HG03558 (cell line): Measurements from ENCODE around the gene ZBTB42.
"Not testable (repeated sequence)": the region's sequence is repeated elsewhere in the genome, so short reads cannot be mapped to it uniquely, and the experiment has no call there.

Experiments used
- ATAC-seq: cut with Tn5 transposase; IDR thresholded peaks from one replicate; pipeline ENCODE4 v1.9.1; 2021; ENCODE audit warnings: moderate number of reproducible peaks; ENCODE audit not compliant: unreplicated experiment; ENCODE audit errors: extremely low read depth

ZBTB42 gene

DNA sequence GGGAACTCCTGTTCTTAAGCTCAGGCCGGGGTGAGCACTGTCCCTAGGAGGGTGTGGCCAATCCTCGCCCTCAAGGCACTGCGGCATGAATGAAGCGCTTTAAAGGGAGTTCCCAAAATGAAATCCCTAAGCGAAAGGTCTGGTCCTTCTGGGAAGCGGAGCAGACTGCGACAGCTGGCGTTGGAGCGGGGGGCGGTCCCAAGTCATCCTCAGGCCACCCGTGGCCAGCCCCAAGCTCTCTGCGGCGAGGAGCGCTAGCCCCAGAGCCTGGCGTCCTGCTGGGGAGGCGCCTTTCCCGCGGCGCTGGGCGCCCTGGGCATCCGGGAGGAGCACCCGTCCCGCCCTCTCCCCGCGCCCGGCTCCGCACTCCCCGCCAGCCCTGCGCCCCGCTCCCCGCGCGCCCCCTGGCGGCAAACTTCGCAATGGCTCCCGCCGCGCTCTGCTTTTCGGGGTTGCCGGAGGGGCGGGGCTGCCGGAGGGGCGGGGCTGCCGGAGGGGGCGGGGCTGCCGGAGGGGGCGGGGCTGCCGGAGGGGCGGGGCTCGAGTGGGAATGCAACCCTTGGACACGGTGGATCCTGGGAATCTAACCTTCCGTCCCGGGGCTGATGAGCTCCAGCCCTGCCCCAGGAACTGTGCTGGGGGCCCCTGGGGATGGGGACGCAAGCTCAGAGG, 25.4 kb downstream of the ZBTB42 start:
- no peak for ATAC-seq

DNA sequence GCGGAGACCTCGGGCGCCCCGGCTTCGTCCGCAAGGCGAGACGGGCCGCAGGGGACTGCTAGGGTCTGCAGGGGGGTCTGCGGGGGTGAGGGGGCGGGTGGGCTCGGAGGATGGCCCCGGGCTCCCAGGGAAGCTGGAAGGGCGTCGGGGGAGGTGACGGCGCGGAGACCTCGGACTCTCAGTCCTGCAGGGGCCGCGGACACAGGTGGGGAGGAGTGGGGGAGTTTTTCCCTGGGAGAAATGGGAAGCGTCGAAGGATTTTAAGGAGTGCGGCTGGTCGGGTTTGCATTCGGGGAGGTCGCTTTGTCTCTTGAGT, 25.9 kb downstream of the ZBTB42 start:
- ATAC-seq = no peak

DNA sequence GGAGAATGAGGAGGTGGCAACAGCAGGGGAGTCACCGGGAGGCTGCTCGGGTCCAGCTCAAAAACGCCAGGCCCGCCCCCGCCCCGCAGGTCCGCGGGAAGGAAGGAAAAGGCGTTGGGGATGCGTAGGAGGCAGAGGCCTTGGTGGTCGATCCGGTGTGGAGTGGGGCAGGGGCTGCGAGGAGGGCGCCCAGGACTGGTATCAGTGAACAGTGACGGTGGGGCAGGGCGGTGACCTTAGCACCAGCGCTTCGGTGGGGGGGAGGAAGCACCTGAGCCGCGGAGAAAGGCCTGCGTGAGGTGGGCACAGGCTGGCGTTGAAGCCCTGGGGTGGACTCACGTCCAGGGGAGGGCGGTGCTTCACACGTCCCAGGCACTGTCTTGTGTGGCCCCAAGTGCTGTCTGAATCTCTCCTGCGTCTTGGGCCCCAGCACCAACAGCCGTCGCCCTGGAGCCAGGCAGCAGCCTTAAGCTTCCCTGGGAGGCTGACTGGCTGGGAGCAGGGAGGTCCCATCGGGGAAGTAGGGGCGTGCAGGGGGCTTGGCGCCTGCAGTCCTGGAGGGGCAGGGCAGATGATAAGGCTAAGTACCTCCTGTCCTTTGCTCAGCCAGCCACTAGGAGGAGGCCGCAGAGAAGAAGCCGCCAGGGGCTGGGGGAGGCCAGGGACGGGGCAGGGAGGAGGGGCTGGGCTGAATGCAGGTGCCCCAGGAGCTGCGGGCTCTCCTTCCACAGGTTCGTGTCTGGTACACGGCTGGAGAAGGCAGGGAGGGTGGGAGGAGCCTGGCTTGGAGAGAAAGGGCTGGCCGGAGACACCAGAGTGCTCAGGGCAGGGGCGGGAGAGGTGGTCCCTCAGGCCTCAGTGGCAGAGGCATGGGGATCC, 26.5 kb downstream of the ZBTB42 start:
- no peak for ATAC-seq

DNA sequence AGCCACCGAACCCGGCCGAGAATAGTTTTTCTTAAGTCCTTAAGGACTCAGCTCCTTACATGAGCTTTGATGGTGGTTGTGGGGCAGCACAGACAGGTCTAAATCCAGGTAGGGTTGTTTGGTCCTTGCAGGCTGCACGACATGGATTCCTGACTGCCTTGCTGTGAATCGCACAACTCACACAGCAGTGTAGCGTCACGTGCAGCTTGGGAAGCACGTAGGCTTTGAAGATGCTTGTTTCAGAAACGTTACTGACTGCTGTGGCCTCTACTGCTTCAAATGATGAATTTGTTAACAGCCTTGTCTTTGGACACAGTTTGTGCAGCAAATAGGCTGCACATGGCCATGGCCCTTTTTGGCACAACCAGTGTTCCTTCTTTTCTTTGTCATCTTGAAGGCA, 29.9 kb downstream of the ZBTB42 start:
- no peak for ATAC-seq

DNA sequence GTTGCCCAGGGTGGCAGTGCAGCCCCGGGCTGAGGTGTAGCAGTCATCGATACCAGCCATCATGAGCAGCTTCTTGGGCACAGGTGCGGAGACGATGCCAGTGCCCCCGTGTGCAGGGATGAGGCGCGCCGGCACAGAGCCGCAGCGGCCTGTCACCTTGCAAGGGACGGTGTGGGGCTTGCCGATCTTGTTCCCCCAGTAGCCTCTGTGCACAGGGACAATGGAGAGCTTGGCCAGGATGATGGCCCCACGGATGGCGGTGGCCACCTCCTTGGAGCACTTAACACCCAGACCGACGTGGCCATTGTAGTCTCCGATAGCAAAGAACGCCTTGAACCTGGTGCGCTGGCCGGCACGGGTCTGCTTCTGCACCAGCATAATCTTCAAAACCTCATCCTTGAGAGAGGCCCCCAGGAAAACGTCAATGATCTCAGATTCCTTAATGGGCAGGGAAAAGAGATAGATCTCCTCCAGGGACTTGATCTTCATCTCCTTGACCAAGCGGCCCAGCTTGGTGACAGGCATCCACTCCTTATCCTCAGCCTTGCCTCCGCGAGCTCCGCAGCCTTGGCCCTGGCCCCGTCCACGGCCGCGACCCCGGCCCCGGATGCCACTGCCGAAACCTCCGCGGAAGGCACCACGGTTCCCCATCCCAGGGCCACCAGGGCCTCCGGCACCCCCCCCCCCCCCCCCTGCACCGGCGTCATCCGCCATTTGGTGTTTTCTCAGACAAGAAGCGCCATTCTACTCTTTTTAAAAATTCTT, 35.5 kb downstream of the ZBTB42 start:
- not testable (repeated sequence) for ATAC-seq

DNA sequence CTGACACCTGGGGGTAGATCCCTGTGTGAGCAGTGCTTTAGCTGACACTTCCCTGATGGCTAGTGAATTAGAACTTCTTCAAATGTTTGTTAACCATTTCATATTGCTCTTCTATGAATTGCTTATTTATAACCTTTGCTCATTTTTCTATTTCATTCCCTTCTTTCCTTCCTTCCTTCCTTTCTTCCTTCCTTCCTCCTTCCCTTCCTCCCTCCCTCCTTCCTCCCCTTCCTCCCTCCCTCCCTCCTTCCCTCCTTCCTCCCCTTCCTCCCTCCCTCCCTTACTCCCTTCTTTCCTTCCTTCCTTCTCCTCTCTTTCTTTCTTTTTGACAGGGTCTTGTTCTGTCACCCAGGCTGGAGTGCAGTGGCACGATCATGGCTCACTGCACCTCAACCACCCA, 40.8 kb downstream of the ZBTB42 start:
- ATAC-seq = no peak

DNA sequence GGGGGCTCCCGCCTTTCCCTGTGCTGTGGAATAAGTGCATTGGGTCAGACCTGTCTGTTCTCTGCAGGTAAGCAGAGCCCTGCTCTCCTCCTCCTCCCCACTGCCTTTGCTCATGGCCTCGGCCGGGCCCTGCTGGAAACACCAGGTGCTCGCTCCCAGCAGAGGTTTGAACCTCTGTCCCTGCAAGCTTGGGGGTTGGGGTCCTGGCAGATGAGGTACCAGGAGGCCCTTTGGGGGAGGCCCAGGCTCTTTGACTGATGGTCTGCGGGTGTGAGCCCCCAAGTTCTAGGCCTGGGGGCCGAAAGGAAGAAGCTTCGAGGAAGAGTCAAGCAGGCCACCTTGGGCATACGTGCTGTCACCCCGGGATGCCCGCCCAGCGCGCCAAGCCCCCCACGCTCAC, 42.1 kb downstream of the ZBTB42 start:
- no peak for ATAC-seq

DNA sequence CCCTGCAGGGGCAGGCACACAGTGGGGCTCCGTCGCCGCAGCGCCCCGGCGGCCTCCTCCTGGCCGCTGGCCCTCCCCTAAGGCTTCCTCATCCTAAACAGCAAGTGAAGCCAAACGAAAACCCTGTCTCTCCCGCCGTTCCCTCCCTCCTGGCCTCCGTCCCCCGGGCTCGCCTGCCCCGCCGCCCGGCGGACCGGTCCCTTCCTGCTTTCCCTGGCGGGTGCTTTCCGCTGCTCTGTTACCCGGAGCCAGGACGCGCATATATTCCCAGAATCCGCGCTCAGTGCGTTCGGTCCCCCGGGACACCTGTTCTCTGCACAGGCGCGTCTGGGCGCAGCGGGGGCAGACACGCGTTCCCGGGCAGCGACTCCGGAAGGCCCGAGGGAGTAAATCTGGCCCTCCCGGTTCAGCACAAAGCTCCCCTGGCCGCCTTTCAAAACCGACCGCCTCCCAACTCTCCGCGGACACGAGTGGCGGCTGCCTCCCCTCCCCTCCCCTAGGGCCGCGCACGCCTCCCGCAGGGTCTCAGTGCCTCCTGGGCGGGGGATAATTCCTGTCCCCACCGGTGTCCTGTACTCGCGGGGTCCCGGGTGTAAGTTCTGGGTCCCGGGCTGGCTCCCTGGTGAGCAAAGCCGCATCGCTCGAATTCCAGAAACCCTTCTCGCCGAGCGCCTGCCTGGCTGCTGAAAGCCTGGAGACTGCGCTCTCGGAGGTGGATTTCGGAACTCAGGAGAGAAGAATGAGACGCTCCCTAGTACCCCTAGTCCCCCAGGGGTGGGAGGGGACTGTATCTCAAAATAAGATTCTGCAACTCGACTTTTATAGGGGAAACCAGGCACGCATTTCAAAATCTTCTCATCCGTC, 42.8 kb downstream of the ZBTB42 start:
- no peak for ATAC-seq

DNA sequence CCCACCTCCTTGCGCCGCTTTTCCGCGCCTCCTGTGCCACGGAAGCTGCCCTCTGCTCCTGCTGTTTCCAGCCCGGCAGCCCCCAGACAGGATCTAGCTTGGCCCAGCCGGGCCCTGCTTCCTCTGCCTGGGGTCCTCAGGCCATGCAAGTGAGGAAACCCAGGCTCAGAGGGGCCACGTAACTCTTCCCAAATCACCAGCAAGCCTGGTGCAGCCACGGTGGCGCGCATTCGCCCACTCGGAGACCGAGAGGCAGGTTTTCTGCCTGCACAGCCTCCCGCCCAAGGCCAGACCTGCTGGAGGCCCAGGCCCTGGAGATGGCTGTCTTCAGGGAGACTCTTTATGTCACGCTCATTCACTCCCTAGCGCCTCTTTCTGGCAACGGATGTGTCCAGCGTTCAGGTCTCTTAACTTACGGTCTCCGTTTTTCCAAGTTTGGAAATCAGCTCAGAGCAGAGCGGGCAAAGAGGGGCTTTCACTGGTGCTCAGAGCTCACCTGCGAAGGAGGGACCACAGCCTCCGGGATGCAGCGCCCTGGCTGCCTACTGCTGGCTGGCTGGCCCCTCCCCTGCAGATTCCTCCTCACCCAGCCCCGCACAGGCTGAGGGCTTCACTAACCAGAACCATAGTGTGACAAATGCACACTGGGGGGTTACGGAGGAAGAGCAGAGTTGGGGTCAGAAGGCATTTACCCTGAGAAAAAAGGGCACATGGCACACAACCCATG, 43.6 kb downstream of the ZBTB42 start:
- ATAC-seq = no peak

DNA sequence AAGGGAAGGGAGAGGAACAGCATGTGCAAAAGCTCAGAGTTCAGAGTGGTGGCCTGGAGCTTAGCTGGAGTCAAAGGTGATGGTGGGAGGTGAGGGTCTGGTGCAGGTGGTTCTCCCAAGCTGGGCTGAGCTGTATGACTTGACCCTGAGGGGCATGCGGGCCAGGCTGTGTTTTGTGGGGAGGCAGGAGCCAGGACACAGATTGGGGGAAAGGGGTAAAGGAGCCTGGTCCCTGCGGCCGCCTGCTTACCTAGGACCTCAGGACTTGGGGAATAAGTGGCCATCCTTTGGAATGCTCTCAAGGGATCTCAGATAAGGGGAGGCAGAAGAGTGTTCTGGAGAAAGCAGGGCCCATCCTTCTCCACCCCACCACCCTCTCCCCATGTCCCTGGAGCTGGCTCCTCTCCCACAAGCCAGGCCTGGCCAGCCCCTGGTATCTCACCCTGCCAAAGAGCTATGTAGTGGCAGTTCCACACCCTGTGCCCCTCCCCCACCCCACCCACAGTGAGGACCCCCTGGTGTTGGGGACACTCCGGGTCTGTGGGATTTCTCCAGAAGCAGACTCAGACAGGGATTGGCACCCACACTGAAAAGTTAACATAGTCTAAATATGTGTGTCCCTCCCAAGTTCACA, 44.2 kb downstream of the ZBTB42 start:
- ATAC-seq = no peak

DNA sequence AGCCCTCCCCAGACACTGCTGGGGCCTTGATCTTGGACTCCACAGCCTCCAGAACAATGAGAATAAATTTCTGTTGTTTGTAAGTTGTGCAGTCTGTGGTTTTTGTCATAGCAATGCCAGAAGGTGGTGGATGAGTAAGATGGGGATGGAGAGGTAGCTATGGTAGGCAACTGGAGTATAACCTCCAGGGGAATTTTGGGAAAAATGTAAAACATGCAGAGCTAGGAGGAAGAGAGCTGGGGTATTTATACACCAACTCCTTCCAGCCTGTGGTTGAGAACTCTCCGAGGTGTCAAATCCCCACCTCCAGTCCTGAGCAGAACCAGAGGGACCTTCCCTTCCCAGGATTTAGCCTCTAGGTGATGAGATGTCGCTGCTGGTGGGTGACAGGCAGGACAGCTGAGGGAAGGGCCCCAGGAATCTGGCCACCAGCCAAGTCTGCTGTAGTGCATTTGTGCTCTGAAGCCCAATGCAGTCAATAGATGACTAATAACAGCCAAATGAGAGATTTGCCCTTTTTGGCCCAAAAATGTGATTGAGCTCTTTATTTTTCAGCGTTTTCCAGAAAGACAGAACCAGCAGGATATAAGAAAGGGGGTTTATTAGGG, 45.0 kb downstream of the ZBTB42 start:
- ATAC-seq = no peak

DNA sequence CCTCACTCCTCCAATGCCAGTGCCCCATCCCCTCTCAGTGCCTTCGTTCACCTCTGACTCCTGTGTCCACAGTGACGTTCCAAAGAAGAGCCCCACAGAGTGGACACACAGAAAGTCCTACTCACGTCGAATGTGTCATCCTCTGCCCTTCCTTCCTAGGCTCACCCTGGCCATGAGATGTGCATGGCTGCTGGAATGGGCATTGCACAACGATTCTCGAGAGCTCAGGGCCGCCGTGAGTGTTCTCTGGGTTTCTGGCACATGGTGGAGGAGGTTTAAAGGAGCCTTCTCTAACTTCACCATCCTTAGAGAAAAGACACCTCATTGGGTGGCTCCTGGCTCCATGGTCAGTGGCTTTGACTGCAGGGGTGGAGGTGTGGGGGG, 51.4 kb downstream of the ZBTB42 start:
- ATAC-seq = no peak
